Activated T-cell treated with anti-CD3 and anti-CD28 coated beads for 24 hours (primary cell): Measurements from ENCODE around the gene RPLP2.

ENCODE experiments used
- DNase-seq: peaks from one replicate; pipeline ENCODE4 v3.0.0-alpha.2; 2020; ENCODE audit warnings: low read depth

RPLP2 gene

DNA sequence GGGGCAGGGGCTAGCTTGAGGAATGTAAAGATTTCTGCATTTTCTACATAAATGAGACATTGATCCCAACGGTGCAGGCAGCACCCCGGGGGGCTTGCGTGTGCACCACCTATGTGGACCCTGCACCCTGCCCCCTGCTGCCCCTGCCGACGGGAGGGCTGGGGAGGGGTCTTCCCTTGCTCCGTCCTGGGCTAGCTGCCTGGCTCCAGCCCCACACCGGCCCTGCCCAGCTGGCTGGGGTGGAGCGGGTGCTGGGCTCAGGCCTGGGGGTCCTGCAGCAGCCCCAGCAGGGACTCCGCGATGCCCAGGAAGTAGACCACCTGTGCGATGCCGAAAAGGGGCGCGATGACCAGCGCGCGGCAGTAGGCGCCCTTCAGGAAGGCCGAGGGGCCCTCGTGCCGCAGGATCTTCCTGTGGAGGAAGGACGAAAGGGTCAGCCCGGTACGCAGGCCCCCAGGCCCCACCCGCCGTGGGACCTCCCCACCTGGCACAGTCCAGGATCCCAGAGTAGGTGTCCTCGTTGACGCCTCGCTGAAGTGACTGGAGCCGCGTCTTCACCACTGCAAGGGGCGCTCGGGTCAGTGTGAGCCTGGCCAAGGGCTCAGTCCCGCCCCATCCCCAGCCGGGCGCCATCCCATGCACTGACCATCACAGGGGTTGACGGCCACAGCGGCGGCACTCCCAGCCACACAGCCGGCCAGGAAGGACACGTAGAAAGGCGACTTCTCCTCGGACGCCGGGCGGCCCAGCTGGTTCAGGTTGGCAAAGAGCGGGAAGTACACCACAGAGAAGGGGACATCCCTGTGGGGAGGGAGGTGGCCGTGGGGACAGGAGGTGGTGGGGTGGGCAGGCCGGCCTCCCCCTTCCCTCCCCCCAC, 17.9 kb upstream of the RPLP2 start:
- no peak for DNase-seq

DNA sequence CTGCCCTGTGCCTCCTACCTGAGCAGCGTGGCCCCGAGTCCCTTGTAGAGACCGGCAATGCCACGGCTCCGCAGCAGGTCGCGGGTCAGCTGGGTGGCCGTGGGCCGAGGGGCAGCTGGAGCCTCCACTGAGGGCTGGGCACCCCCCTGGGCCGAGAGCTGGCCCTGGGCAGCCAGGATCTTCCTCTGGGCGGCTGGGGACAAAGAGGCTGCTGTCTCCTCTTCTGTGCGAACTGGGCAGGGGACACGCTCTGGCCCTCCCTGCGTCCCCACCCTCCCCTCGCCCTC, 17.3 kb upstream of the RPLP2 start:
- no peak for DNase-seq

GRCh38 chr11:792873-793272, 16.9 kb upstream of the RPLP2 start:
- no peak for DNase-seq

DNA sequence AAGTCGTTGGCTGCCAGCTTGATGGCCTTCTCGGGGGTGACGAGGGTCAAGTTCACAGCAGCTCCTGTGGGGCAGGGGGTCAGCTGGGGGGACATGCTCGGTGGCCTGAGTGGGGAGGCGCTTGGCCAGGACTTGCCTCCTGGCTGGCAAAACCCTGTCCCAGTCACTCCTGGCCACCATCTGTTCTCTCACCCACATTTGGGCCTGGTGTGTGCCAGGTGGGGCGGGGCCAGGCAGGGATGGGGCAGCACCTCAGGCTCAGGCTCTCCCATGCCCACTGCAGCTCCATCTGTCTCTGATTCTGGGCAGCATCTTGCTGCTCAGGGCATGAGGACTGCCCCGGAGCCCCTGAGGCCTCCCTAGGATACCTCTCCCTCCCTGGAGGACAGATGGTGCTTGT, 16.2 kb upstream of the RPLP2 start:
- no peak for DNase-seq

DNA sequence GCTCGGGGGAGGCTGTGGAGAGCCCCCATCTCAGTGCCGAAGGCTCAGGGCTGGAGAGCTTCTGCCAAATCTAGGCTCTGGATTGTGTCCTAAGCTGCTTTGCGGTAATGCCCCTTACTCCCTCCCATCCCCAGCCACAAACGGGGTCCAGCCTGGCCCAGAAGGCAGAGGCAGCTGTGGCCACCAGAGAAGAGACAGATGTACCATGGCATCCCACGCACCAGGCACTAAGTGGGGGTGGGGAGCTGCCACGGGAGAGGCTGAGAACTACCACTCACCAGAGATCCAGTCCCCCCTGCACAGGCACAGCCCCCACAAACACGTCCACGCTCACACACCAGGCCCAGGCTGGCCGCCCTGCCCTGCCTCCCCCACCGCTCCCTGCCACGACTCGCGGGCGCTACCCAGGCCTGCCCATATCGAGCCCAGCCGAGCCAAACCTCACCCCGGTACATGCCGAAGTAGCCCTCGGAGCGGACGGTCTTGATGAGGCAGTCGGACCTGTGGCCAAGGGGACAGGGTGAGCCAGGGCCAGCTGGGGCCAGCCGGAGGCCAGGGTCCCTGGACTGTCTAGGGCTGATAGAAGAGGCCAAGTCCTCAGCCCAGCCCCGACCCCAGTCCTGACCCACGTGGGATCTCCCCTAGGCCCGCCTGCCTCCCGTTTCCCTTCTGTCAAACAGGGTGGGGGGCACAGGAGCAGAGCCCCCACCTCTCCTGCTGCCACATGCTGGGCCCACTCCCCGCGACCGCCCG, 15.6 kb upstream of the RPLP2 start:
- no peak for DNase-seq

DNA sequence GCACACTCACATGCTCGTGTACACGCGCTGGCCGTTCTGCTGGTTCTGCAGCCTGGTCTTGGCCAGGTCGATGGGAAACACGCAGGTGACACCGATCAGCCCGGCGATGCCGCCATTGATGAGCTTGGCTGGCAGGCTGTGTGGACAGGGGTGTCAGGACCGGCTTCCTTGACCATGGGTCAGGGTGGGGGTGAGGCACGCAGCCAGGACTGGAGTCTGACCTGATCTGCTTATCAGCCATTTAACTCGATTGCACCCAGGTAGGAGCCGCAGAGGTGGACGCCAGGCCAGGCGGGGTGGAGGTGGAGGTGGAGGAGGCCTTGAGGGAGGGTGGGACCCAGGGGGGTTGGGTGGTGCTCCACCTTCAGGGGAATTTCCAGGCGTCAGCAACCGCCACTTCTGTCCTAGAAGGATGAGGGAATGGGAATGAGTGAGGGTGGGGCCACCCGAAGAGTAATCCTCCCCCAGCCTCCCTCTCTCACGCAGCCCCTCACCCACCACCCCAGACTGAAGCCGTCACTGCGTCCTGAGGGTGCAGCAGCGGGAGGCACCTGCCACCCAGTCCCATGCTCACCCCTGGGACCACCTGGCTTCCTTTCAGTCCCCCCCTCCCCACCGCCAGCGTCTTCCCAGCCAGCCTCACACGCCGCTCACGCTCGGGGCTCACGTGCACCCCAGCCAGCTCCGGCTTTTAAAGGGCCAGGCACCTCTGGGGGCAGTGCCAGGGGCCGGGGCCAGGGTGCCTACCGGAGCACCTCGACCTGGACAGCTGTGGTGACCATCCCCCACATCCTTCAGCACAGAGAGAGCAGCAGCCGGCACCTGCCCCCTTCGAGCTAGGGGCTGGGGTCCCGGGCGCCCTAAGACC, 14.8 kb upstream of the RPLP2 start:
- DNase-seq = no peak

- DNase-seq = peak; percentile 79
Observed at GRCh38 chr11:795634-796564, 13.9 kb upstream of the RPLP2 start.

- no peak for DNase-seq
Observed at GRCh38 chr11:796565-797295, 13.0 kb upstream of the RPLP2 start.

- peak; percentile 70 for DNase-seq
Observed at GRCh38 chr11:797296-798092, 12.3 kb upstream of the RPLP2 start.

- peak; percentile 80 for DNase-seq
Observed at GRCh38 chr11:798093-798713, 11.6 kb upstream of the RPLP2 start, which contains the start of gene SLC25A22. Gene SLC25A22 (minus strand): TSS chr11:798281. CDS start chr11:795006, 3,275 bp downstream.

DNA sequence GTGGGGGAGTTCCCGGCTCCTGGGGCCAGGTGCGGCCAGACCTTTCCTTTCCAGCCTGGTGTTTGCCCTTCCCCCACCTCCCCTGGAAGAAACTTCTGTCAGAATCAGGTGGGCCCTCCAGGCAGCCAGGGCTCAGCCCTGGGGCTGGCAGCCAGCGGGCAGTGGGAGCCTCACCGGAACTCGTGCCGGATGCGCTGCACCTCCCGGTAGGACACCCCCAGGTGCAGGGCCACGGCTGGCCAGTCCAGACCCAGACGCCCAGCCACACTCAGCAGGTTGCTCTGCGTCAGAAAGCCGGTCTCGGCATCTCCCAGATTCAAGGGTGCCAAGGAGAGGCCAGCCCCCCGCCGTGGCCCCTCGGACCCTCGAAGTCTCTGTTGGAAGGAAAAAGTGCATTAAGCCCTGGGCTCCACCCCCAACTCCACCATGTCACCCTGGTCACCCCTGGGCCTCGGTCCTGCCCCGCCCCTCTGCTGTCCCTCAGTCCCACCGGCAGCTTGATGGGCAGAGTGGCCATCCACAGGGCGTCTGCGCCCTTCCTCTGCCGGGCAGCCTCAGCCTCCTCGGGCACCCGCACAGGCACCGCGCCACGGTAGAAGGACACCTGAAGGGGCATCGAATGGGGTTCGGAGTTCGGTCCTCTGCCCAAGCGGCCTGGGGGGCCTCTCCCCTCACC, 10.0 kb upstream of the RPLP2 start:
- no peak for DNase-seq

- DNase-seq = no peak
Observed at GRCh38 chr11:800473-800872, 9.3 kb upstream of the RPLP2 start.

DNA sequence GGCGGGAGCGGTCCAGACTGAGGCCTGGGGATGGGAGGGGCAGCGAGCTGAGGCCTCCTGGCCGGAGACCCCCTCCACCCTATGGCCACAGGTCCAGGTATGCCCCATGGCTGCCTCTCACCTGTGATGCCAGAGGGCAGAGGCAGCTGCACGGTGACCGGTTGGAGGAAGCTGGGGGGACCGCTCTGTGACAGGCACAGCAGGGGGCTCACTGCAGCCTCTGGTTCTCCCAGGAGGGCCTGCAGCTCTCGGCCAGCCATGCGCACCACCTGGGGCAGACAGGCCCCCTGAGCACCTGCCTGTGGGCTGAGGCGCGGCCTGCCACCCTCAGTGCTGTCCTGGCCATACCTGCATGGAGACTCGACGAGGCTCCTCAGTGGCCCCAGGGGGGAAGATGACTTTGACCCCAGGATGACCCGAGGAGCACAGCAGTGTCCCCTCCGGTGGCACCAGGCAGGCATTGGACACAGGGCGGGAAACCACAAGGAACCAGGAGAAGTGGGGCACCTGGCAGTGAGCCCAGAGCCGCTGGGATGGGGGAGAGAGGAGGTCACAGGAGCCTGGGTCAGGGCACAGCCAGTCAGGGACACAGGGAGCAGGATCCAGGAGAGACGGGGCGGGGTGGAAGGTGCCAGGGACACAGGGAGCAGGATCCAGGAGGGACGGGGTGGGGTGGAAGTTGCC, 8.5 kb upstream of the RPLP2 start:
- DNase-seq = no peak

DNA sequence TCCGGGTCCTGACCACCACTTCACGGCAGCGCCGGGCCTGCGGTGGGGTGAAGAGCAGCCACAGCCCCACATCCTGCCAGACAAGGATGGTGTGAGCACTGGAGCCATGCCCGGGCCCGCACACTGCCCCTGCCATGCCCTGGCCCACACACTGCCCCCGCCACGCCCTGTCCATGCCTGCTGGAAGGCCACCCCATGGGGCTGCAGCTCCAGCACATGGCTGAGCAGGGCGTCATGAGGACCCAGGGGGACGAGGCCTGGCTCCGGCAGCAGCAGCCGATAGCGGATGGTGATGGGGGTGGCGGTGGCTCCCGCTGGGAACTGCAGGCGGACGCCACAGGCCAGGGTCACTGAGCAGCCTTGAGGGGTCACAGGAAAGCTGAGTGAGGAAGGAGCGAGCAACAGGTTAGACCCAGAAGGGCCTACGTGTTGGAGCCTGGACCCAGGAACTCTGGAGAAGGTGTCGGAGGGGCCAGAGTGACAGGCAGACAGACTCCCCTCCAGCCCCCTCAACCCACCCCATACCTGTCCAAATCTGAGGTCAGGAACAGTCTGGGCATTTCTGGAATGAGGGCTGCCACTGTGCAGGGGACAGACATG, 7.6 kb upstream of the RPLP2 start:
- DNase-seq = no peak

- no peak for DNase-seq
Observed at GRCh38 chr11:802693-803466, 6.9 kb upstream of the RPLP2 start.

GRCh38 chr11:803467-803742, 6.4 kb upstream of the RPLP2 start:
- DNase-seq = no peak
